ENCODE results near the gene ERC2.

ERC2 gene

DNA sequence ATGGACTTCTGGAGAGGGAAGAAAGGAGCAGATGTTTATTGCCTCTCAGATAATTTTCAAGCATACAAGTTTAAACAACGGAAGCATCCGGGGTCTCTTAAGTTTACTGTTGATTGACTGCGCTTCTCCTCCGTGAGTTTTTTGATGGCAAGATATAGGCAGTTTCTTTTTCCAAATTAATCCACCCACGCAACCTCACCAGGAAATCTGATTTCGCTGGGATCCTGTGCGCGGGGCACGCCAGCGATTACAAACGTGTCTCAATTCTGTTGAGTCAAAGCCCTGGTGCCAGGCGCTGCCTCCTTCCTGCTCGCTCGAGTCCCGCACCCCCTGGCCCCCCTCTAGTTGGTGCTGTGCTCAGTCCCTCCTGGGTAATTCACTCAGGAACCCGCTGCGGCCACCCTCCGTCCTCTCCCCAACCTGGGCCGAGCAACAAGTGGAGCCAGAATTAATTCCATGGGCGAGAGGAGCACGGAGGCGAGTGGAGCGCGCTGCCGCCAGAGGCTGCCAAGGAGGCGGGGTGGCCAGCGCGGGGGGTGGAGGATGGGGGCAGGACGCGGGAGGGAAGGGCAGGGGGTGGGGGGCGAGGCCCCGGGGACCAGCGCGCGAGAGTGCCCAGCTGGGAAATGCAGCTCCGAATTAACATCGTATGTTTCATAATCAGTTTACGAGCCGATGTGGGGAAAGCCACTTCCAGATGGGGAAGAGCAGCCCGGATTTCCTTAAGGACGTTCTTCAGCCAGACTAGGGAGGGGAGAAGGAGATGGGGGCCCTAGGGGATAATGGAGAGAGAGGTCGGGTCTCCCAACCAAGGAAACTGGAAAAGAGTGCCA lies 987.1 kb downstream of the ERC2 start:
- no peak for DNase-seq

DNA sequence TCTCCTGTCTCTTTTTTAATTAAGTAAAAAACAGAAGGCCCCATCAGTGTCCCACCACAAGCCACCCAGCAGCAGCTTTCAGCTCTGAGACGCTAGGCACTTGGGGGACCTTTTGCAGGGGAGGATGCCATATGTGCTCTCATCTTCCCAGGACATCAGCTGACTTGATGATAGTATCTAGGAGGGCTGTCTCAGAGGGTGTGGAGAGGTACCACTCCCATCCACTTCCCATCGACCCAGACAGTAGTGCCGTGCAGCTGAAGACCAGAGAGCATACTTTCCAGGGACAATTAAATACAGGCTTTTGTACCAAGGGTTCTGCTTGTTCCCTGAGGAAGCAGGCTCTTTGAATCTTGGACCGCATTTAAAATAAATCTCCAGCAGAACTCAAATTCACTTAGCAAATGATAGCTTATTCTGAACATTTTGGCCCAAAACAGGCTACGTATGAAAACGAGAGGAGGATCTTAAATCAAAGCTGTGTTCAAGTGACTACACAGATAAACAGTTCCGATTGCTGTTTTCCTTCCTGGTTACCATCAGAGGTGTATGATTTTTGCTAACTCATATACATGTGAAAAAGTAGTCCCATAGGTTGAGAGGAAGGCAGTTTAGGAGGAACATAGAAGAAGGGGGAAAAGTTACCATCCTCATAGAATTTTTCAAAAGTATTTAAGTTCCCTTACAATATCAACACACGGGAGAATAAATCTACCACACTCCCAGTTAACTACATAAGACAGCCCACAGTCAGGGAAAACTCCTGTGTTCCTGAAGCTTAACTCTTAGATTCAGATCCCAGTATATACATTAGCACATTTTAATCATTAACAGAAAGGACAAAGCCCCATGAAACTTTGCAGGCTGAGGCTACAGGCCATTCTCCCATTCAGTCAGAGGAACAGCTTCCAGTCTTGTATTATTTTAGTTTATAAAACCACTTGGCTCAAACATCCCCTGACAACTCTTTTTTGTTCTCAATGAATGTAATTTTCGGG lies 990.7 kb downstream of the ERC2 start:
- no peak for DNase-seq

- DNase-seq: no peak
These were observed 991.8 kb downstream of the ERC2 start for GRCh38 chr3:55476515-55476914.

DNA sequence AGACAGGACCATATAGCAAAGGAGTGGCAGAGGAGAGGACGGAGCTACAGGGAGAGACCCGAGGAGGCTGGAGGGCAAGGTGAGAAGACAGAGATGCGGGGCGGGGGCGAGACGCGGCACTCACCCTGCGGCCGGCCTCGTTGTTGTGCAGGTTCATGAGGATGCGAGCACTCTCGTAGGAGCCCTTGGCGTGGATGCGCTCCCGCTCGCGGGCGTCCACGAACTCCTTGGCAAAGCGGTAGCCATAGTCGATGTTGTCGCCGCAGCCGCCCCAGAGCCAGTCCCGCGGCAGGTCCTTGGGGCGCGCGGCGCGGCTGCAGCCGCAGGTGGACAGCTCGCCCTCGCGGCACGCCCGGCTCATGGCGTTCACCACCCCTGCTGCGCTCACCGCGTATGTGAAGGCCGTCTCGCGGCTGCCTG lies 994.0 kb downstream of the ERC2 start:
- no peak for DNase-seq

DNA sequence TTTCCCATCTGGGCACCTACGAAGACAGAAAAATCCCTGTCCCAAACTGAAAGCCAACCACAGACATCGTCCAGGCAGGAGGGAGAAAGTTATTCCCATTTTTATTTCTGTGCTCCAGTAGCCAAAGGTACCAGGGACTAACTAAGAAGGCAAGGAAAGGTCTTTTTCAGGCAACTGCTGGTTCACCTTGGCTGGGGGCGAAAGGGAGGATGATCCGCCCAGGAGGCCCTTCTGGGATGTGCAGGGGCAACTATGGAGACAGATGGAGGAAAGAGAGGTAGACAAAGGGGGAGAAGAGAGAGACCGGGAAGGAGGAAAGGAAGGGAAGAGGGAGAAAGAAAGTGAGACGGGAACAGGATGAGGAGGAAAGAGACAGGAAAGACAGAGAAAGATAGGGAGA lies 994.5 kb downstream of the ERC2 start:
- DNase-seq: no peak

GRCh38 chr3:55471522-55472280 lies 996.6 kb downstream of the ERC2 start:
- DNase-seq: no peak

GRCh38 chr3:55471084-55471483 lies 997.2 kb downstream of the ERC2 start:
- DNase-seq: no peak

DNA sequence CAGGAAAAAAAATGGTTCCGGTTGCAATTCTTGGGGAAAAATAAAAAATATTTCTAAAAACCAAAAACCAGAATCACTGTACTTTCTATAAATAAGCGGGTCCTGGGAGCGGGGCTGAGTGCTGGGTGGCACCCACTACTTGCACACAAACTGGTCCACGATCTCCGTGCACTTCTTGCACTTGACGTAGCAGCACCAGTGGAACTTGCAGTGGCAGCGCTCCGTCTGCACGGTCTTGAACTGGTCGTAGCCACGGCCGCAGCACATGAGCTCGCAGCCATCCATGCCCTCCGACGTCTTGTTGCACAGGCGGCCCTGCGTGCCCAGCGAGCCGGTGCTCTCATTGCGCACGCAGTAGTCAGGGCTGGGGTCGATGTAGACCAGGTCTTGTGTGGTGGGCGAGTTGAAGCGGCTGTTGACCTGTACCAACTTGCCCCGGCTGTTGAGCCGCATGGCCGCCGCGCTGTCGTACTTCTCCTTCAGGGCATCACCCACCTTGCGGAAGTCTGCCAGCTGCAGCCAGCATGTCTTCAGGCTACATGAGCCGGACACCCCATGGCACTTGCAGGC lies 998.2 kb downstream of the ERC2 start:
- no peak for DNase-seq

DNA sequence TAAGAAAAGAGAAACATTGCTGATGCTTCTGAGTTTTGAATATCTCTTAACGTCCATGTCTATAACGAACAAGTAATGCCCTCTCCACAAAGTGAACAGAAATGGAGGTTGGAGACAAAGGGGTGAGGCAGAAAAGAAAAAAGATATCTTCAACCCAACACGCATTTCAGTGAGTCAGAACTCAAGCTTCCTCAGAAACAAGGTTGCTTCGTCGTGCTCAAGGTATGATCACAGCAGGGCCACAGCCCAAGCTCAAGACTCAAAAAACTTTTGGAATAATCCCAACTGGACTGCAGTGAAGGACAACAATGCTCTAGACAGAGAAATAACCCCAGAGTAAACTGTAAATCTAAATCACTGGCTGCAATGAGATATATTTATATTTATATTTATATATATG lies 1000.0 kb downstream of the ERC2 start:
- DNase-seq: no peak

DNA sequence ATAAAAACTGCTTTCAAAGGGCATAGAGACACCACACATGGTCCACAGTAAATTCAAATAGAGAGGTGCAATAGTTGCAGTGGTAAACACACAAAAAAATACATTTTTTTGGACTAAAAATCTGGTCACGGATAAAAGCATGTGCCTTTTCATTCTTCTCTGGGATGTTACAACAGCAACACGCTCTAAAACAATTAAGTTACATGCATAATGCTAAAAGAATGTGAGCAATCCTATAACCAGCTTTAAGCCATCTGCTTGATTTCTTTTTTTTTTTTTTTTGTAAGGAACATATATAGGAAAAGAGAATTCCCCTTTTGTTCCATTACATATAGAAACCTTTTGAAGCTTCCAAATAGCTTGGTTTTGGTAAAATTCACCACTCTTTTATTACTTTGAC lies 1001.2 kb downstream of the ERC2 start:
- no peak for DNase-seq

DNA sequence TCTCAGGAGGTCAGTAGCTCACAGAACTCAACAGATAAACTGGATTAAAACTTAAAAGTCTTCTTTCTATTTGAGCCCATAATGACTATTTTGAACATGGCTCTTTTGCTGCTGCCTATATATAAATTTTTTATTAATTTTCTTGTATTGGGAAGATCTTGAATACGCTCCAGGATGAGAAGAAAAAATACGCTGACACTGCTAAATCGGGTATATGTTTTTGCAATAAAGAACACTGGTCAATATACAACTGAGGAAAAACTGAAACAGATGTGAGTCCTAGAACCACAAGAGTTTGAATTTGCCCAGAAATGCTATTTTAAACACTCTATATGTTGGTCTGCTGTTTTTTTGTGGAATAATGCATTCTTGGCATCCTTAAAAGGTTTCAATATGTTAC lies 1001.7 kb downstream of the ERC2 start:
- DNase-seq: no peak

- no peak for DNase-seq
These were observed 1006.4 kb downstream of the ERC2 start for GRCh38 chr3:55461896-55462295.

GRCh38 chr3:55459838-55460237 lies 1008.4 kb downstream of the ERC2 start:
- DNase-seq: no peak

Data from T-helper 1 cell (primary cell).